GM10248 (cell line): Measurements from ENCODE around the gene ATP9B.
A peak's percentile ranks its signal among the peaks of the same experiment; 100 is the strongest.

Source experiments
- CTCF ChIA-PET: fragments of 300-600 bp; sonication (Branson Sonifier 250); formaldehyde crosslinking; extraction: SDS; loops from one replicate; lab custom pipeline; 2021; ENCODE audit warnings: antibody characterized with exemption; lab: Yijun Ruan, JAX
- POLR2A ChIA-PET: fragments of 350-650 bp; sonication (Branson Sonifier 250); formaldehyde crosslinking; extraction: SDS; loops from one replicate; lab custom pipeline; 2020; ENCODE audit warnings: antibody characterized with exemption; lab: Yijun Ruan, JAX
- DNase-seq: peaks from one replicate; pipeline ENCODE4 v3.0.0; 2012; ENCODE audit errors: extremely low spot score
- CTCF ChIP-seq: IDR thresholded peaks from 2 replicates; pipeline ENCODE4 v1.5.1; 2012; ENCODE audit warnings: mild to moderate bottlenecking, low read depth; ENCODE audit errors: extremely low read depth, missing control alignments, control extremely low read depth

ATP9B gene

GRCh38 chr18:79248495-79249060, 179.4 kb downstream of the ATP9B start:
- DNase-seq = no peak
- POLR2A ChIA-PET = no interaction called here
- CTCF ChIA-PET = interaction anchor here (1.0 to 1.7 kb wide), 4 partner anchors 27 to 262 kb away, joined by 3 to 5 read pairs (median 3); no protein-coding TSS in a partner anchor
- TF ChIP-seq CTCF = no peak

- CTCF ChIA-PET = interaction anchor here (1.2 to 3.6 kb wide), 3 partner anchors 9 to 374 kb away, joined by 3 to 15 read pairs (median 4); no protein-coding TSS in a partner anchor
- no peak for DNase-seq
- POLR2A ChIA-PET = no interaction called here
- no peak for TF ChIP-seq CTCF
These were observed 181.2 kb downstream of the ATP9B start for GRCh38 chr18:79250301-79250981.

DNA sequence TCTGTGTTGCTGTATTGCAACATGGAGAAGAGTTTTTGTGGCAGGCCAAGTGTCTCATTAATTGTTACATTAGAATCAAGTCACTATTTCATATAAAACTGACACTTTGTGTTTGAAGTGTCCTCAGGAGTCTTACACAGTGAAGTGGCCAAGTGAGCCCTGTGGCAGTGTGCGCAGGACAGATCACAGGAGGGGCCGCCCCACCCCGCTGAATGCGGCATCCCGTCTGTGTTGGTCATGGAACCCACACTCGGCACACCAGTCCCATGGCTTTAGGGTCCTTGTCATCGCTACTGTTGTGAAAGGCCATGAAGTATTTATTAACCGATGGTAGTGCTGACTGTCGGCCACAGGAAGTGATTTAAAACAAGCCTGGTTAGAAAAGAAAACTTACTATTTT, 181.8 kb downstream of the ATP9B start:
- ChIA-PET POLR2A (no interaction called here), CTCF (interaction anchor here (1.3 to 3.6 kb wide), 2 partner anchors 10 to 375 kb away, joined by 4 to 15 read pairs; no protein-coding TSS in a partner anchor)
- DNase-seq = no peak
- TF ChIP-seq CTCF = no peak

GRCh38 chr18:79252904-79253633, 183.9 kb downstream of the ATP9B start:
- ChIA-PET POLR2A (no interaction called here), CTCF (interaction anchor here (1.4 to 3.6 kb wide), 2 partner anchors 12 to 126 kb away, joined by 3 to 15 read pairs; no protein-coding TSS in a partner anchor)
- no peak for DNase-seq
- TF ChIP-seq CTCF = no peak

- TF ChIP-seq CTCF = no peak
- ChIA-PET CTCF (interaction anchor here (1.9 to 2.3 kb wide), 3 partner anchors 12 to 18 kb away, joined by 4 to 8 read pairs (median 5); no protein-coding TSS in a partner anchor), POLR2A (no interaction called here)
- no peak for DNase-seq
These were observed 188.3 kb downstream of the ATP9B start for GRCh38 chr18:79257480-79257879.

DNA sequence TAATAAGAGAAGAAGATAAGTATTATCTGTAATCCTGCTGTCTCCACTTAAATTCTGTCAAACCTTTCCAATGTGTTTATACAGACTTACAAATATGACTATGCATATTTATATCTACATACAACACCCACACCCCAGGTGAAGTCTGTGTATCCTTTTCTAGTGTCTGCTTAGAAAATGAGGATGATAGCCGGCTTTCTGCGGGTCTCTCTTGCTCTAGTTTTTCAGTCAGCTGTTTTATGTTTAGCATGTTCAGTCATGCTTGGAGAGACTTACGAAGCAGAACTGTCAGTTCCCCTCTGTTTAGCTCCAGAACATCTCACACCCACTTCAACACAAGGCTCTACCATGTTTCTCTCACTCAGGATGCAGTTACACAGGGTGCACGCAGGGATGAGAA, 189.3 kb downstream of the ATP9B start:
- POLR2A ChIA-PET = no interaction called here
- CTCF ChIA-PET = interaction anchor here (1.9 to 2.3 kb wide), 2 partner anchors 13 to 17 kb away, joined by 5 to 8 read pairs; no protein-coding TSS in a partner anchor
- no peak for TF ChIP-seq CTCF
- DNase-seq = peak; percentile 49
